NCI-H748 treated with DMSO at 0.1 percent for 48 hours (cell line): ENCODE data around the gene SPDYE16.
"Not testable (repeated sequence)": the region's sequence is repeated elsewhere in the genome, so short reads cannot be mapped to it uniquely, and the experiment has no call there.

Source experiments
- DNase-seq: peaks from one replicate; lab custom pipeline; 2025; lab: John Stamatoyannopoulos, UW

SPDYE16 gene

DNA sequence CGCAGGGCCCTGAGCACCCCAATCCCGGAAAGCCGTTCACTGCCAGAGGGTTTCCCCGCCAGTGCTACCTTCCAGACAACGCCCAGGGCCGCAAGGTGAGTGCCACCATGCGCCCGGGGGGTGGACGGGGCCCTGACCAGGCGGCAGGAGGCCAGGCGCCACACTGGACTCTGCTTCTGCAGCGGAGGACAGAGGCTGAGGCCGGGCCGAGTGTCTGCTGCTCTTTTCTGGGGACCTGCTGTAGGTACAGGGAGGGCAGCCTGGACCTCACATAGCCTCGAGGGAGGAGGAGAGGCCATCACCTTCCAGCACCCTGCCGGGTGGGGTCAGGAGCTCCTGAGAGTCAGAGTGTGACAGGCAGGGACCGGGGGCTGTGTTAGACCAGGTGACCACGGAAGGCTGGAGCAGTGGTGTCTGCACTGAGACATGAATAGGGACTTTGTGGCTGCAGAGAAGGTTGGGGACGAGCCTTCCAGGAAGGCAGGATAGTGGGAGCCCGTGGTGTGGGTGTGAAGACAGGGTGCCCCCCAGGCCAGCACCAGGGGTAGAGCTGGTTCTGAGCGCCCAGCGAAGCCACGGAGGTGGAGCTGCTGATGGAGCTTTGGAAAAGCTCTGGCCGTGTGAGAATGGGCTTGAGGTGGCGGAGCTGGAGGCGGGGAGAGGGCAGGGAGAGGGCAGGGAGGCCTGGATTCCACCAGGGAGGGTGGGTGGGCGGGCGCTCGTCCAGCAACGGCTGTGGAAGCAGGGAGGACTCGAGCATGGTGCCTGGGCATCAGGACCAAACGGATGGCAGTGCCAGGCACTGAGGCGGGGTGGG lies 38.5 kb downstream of the SPDYE16 start:
- not testable (repeated sequence) for DNase-seq

DNA sequence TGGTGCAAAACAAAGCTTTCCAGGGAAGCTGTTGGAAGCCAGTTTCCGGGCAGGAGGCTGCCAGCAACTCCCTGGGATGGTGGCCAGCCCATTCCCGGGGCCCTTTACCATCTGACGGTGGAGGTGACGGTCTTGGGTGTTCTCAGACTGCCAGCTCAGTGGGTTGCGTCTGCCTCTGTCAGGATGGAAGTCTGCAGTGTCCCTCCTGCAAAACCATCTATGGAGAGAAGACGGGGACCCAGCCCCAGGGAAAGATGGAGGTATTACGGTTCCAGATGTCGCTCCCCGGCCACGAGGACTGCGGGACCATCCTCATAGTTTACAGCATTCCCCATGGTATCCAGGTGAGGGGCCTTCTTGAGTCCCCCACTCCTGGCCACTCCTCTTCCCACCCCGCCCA lies 39.9 kb downstream of the SPDYE16 start:
- not testable (repeated sequence) for DNase-seq

DNA sequence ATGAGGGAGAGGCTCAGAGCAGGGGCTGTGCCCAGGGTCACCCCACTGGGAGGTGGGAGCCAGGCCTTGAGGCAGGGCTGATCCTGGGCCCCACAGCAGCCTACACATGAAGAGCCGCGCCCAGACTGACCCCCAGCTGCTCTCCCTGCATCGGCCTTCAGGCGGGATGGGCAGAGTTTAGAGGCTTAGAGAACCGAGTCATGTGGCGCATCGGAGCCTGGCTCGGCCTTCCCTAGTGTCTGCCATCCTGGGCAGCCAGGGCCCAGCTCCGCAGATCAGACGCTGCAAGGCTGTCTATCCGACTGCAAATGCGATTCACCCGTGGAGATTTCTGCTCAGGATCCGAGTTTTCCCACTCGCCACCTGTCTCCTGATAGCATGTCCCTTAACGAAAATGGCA lies 40.3 kb downstream of the SPDYE16 start:
- DNase-seq = not testable (repeated sequence)

DNA sequence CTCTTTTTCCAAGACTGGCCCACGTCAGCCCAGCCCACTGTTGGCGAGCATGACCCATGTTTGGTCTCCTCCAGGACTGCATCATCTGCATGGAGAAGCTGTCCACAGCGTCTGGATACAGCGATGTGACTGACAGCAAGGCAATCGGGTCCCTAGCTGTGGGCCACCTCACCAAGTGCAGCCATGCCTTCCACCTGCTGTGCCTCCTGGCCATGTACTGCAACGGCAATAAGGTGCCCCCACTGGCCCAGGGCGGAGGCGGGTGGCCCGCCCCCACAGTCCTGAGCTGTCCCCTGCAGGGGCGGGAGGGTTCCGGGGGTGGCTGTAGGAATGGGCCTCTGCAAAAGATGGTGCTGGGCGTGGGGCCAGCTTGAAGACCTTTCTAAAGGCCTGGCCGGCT lies 40.9 kb downstream of the SPDYE16 start:
- not testable (repeated sequence) for DNase-seq

DNA sequence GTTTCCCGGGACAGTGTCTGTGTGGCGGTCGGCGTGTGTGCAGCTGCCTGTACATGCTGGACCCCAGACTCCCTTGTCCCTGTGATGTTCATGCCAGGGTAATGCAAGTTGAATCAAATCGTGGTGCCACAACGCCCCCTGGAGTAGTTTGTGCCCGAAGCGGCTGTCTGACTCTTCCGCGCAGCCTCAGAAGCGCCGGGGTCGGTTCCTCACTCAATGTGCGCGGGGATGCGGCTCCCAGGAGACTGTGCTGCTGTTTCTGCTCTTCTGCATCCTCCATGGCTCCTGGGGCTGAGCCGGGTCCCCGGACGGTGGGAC lies 43.2 kb downstream of the SPDYE16 start:
- not testable (repeated sequence) for DNase-seq

DNA sequence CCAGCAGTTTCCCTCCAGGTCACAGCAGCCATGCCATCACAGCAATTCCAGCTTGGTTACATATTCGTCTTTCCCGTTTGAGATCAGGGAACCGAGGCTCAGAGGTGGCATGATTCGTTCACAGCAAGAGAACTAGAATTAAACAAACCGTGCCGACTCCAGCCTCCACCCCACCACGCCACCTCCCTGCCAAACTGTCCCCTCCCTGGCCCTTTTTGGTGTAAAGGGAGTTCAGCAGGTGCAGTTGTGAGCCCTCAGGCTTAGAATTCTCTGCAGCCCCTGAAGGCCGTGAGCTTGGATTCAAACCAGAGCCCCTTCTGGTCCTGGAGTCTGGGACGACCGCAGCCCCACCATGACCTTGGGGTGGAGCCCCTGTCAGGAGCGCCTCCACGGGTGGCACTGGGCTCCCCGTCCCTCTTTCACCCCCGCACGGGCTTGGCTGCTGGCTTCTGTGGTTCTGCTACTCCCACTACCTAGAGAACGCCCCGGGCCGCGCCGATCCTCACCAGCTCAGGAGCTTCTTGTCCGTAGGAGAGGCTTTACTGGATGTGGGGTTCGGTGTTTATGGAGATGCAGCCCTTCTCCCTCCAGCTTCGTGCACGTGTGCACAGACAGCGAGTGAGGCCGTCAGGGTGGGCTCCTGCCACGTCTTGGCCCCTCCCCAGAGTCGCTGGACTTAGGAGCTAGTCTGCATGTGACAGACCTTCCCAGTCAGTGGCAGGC lies 43.7 kb downstream of the SPDYE16 start:
- DNase-seq = not testable (repeated sequence)

DNA sequence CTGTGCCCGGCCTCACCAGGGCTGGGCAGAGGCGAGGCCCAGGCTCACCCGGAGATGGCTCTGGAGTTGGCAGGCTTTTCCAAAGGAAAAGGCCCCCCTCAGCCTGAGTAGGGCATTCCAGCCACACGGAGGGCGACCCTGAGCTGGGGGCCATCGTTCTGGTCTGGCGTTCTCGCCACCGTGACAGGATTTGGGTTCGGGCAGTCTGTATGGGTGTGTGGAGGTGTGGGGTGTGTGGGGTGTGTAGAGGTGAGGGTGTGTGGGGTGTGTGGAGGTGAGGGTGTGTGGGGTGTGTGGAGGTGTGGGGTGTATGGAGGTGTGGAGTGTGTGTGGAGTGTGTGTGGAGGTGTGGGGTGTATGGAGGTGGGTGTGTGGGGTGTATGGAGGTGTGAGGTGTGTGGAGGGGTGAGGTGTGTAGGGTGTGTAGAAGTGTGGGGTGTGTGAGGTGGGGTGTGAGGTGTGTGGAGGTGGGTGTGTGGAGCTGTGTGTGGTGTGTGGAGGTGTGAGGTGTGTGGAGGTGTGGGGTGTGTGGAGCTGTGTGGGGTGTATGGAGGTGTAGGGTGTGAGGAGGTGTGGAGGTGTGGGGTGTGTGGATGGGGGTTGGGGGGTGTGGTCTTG lies 44.4 kb downstream of the SPDYE16 start:
- not testable (repeated sequence) for DNase-seq

DNA sequence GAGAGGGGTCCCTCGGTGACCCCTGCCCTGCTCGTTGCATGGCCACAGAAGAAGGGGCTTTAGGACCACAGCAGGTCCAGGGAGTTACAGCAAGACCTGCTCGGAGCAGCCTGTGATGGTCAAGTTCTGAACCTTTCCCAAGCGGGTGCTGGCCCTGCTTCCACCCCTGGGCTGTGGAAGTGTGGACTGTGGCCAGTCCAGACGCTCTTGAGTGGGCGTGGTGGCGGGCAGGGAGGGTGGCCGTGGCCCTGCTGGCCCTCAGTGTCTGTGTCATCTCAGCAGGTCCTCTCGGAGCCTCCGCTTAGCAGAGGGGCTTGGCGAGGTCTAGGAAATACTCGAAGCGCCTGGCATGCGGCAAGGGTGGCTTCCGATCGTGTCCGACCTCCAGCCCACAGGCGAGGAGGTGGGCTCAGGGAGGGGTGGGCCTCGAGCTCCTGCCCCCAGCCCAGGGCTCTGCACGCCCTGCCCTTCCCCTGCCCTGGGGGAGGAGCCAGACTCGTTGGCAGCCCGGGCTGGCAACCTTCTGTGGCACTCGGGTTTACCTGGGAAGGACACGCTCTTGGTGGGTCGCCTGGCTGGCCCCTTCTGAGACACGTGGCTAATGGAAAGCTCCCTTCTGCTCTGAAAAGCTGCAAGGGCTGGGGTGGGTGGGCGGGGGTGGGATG lies 45.0 kb downstream of the SPDYE16 start:
- not testable (repeated sequence) for DNase-seq

DNA sequence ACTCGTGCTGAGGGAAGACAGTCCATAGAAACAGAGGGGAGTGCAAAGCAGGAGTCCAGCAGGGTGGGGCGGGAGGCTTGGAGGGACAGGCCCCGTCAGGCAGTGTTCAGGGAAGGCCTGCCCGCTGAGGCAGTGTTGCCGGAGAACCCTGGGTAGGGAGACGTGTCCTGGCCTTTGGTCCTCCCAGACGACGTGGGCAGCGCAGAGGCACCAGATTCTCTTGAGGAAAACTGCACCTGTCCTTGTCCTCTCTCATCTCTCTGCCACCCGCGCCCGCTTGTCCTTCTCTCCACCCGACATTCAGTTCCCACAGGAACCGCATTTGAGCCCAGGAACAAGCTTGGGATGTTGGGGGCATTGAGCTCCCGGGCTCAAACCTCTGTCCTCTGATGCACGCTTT lies 47.4 kb downstream of the SPDYE16 start:
- not testable (repeated sequence) for DNase-seq

DNA sequence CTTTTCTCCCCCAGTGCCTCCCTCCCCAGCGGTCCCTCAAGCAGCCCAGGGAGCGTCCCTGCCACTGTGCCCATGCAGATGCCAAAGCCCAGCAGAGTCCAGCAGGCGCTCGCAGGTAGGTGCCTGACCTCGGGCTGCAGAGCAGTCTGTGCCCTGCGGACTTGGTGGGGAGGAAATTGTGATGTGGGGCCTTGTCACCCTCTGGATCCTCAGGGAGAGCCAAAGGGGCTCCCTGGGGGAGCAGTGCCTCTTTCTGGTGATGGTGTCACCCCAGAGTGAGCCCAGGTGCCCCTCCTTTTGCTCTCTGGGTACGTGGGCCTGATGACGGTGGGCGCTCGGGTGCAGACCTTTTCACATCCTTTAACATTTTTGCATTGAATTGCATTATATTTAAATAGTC lies 51.0 kb downstream of the SPDYE16 start:
- not testable (repeated sequence) for DNase-seq

DNA sequence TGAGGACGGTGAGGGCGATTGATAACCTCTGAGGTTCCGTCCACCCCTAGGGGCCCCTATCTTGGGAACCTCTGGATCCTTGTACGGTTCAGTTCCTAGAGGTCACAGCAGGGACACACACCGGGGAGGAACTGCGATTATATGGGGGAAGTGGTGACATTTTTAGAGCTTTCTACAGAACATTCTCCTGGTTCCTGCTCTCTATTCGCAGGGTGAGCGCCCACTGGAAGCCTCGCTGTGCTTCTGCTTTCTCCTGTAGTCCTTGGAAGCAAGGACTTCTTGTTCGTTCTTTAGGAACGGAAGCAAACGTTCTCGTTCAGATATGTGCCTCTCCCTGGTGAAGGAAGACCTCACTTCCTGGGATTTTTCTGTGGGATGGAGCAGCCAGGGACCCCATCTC lies 55.1 kb downstream of the SPDYE16 start:
- not testable (repeated sequence) for DNase-seq

DNA sequence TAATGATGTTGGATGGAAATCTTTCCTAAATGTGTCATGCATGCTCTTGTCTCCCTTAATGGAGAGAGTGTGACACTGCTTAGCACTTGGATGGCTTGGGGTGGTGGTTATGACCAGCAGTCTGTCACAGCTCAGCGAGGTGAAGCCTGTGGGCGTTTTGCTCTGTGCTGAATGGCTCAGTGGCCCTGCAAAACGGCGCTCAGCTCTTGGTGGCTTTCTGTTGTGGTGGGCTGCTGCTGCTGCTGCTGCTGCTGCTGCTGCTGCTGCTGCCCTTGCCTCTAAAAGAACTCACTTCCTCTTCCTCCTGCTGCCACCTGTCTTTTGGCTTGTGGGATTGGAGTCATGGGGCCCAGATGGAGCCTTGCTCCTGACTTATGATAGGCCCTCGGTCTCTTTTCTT lies 56.5 kb downstream of the SPDYE16 start:
- DNase-seq = not testable (repeated sequence)

DNA sequence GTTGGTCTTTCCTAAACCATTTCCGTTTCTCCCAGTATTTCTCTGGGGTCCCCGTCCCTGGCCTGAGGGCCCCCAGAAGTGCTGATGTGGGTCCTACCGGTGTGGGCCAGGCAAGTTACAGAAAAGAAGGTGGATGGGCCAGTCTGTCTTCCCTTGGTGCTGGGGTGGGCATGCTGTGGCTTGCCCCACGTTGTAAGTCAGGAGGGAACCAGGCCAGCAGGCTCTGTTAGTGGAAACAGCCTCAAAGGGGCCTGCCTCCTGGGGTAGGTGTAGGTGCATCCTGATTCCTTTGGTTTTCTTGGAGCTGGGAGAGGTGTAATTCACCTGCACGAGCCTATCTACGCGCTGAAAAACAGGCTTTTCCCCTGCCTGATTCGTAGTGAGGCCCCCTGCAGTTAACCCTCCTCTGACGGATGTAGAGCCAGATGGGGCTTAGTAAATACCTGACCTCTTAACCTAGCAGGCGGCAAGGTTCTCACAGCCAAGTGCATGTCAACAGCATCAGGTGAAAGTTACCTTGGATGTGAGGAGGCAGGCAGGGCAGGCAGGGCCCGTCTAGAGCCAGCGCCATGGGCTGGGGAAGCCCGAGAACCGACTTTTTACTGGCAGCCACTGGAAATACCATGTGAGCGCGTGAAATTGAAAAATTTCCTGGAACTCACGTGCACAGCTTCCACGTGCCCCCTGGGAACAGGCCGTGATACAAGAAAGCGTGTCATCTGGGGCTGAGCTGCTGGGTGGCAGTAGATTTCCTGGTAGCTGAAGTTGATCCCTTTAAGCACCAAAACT lies 57.1 kb downstream of the SPDYE16 start:
- DNase-seq = not testable (repeated sequence)

DNA sequence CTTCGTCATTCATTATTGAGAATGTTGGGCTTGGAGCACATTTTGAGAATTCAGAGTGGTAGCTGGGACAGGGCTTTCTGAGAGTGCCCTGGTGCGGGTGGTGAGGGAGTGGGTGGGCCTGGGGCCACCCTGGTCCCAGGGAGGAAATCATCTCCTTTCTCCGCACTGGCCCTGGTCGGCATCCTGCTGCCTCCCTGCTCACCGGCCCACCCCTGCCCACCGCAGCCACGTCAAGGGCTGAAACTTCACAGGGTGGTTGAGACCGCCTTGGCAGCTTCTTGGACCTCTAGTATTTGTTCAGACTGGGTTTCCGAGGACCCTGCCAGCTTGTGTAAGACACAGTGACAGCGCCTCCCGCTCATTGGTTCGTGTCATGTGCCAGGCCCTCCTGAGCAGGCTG lies 58.6 kb downstream of the SPDYE16 start:
- not testable (repeated sequence) for DNase-seq

DNA sequence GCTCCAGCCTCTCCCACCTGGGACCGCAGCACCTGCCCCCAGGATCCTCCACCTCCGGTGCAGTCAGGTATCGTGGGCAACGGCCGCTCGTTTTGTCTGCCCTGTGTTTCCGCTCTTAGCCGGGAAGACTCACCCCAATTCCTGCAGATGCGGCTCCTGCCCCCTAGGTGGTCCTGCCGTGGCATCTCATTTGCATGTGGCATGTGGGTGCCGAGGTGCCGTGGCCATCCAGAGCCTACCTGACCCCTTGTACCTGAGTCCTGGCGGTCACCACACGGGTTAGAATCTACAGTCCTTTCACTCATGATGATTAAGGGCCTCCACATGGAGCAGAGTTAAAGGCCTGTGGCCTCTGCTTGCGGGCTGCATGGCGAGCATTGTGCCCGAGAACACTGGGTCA lies 60.0 kb downstream of the SPDYE16 start:
- DNase-seq = not testable (repeated sequence)

DNA sequence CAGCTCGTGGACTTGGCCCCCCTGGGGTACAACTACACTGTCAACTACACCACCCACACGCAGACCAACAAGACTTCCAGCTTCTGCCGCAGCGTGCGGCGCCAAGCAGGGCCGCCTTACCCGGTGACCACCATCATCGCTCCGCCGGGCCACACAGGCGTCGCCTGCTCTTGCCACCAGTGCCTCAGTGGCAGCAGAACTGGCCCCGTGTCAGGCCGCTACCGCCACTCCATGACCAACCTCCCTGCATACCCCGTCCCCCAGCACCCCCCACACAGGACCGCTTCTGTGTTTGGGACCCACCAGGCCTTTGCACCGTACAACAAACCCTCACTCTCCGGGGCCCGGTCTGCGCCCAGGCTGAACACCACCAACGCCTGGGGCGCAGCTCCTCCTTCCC lies 60.4 kb downstream of the SPDYE16 start:
- not testable (repeated sequence) for DNase-seq
